PC-9 (cell line): ENCODE measurements around the gene CFAP70. TPM values are rescaled to one million over a fixed set of nuclear protein-coding genes. Genes with fewer than 3 reads are reported as not detected.
"Not testable (repeated sequence)": the region's sequence is repeated elsewhere in the genome, so short reads cannot be mapped to it uniquely, and the experiment has no call there.

Source experiments
- BruUV-seq: library from RNA; stranded (reverse); fragments of 400-500 nt; replicated peaks from 2 replicates; lab custom pipeline; 2021; lab: Mats Ljungman, UMichigan
- CTCF ChIA-PET: fragments of 300-600 bp; sonication (Branson Sonifier 250); formaldehyde crosslinking; loops from one replicate; lab custom pipeline; 2022; ENCODE audit warnings: antibody characterized with exemption; lab: Charles Lee
- POLR2A ChIA-PET: fragments of 300-600 bp; sonication (Branson Sonifier 250); formaldehyde crosslinking; loops from one replicate; lab custom pipeline; 2022; ENCODE audit warnings: antibody characterized with exemption; ENCODE audit not compliant: unreplicated experiment; lab: Charles Lee
- DNase-seq, 2 experiments: peaks; one replicate each; pipeline versions ENCODE4 v3.0.0 to v3.0.0-alpha.2; 2015 to 2022; ENCODE audit warnings: mixed read lengths in 1 of 2
- H2AFZ ChIP-seq: fragments of 200-600 bp; sonication (generic); 2 replicates; pipeline ENCODE4 v1.8.1; 2017; ENCODE audit warnings: antibody characterized with exemption
- H3F3A ChIP-seq: fragments of 200-600 bp; sonication (generic); 2 replicates; pipeline ENCODE4 v1.8.1; 2017; ENCODE audit warnings: antibody characterized with exemption, mild to moderate bottlenecking, low read depth; ENCODE audit not compliant: insufficient read depth
- H3K27ac ChIP-seq: fragments of 200-600 bp; sonication (generic); 2 replicates; pipeline ENCODE4 v1.6.1; 2016; ENCODE audit warnings: mixed run types
- H3K27me3 ChIP-seq: fragments of 200-600 bp; sonication (generic); 2 replicates; pipeline ENCODE4 v1.6.1; 2016; ENCODE audit warnings: low read depth, mixed run types; ENCODE audit not compliant: insufficient read depth
- H3K36me3 ChIP-seq: fragments of 200-600 bp; sonication (generic); 2 replicates; pipeline ENCODE4 v1.6.1; 2016; ENCODE audit warnings: low read depth, mixed run types
- H3K4me1 ChIP-seq: fragments of 200-600 bp; sonication (generic); replicated peaks from 2 replicates; pipeline ENCODE4 v1.6.1; 2016; ENCODE audit warnings: mixed run types; ENCODE audit not compliant: insufficient read depth
- H3K4me2 ChIP-seq: fragments of 200-600 bp; sonication (generic); 2 replicates; pipeline ENCODE4 v1.6.1; 2017; ENCODE audit warnings: mixed run types
- H3K4me3 ChIP-seq: fragments of 200-600 bp; sonication (generic); 2 replicates; pipeline ENCODE4 v1.6.1; 2016; ENCODE audit warnings: mixed run types
- H3K79me2 ChIP-seq: fragments of 200-600 bp; sonication (generic); 2 replicates; pipeline ENCODE4 v1.6.1; 2017; ENCODE audit warnings: low read depth, mixed run types
- H3K9me2 ChIP-seq: fragments of 200-600 bp; sonication (generic); 2 replicates; pipeline ENCODE4 v1.8.1; 2017; ENCODE audit warnings: mild to moderate bottlenecking; ENCODE audit not compliant: insufficient read depth
- H3K9me3 ChIP-seq: fragments of 200-600 bp; sonication (generic); 2 replicates; pipeline ENCODE4 v1.8.1; 2016; ENCODE audit warnings: low read depth; ENCODE audit not compliant: insufficient read depth
- H4K20me1 ChIP-seq: fragments of 200-600 bp; sonication (generic); 2 replicates; pipeline ENCODE4 v1.8.1; 2017; ENCODE audit not compliant: insufficient read depth
- CTCF ChIP-seq: fragments of 200-600 bp; sonication (generic); conservative IDR thresholded peaks from 2 replicates; pipeline ENCODE4 v1.6.1; 2017; ENCODE audit warnings: mixed run types, antibody characterized with exemption, mild to moderate bottlenecking, moderate library complexity
- EZH2 ChIP-seq: fragments of 200-600 bp; sonication (generic); IDR thresholded peaks from 2 replicates; pipeline ENCODE4 v1.8.0; 2017; ENCODE audit warnings: antibody characterized with exemption, low read depth
- intact Hi-C: fragments of 100-400 bp; cut with micrococcal nuclease; formaldehyde crosslinking; loops from one replicate; pipeline ENCODE4 v1.10.0; 2022; ENCODE audit not compliant: unreplicated experiment
- total RNA-seq: library from RNA; stranded (reverse); gene quantifications from 2 replicates; pipeline ENCODE4 v1.2.3, GENCODE V29; 2021

CFAP70 gene
- total RNA-seq, 1 experiment from 2014 or later, result 4.1 TPM

GRCh38 chr10:73401636-73402035, 43.0 kb upstream of the CFAP70 start:
- no peaks in the 10 kb centered on the region for H3F3A ChIP-seq
- ChIA-PET CTCF (interaction anchor here (0.6 kb wide), 1 partner anchor 199 kb away, joined by 4 read pairs; no protein-coding TSS in a partner anchor), POLR2A (interaction anchor here (0.6 kb wide), 1 partner anchor 364 kb away, joined by 3 read pairs; no protein-coding TSS in a partner anchor)
- no peak overlapping the region for H2AFZ ChIP-seq
- H3K36me3 ChIP-seq, result peaks cover 30% of the 10 kb centered on the region
- TF ChIP-seq CTCF (no peak), EZH2 (no peak)
- H3K9me3 ChIP-seq, result no peaks in the 10 kb centered on the region
- DNase-seq, result no peak
- H3K27me3 ChIP-seq, result no peaks in the 10 kb centered on the region
- no peak overlapping the region for H3K4me2 ChIP-seq
- H4K20me1 ChIP-seq, result peaks cover 59% of the 10 kb centered on the region
- no TSS peak for BruUV-seq
- no peak overlapping the region for H3K27ac ChIP-seq
- no peaks in the 10 kb centered on the region for H3K4me1 ChIP-seq
- intact Hi-C loops, result no loop called here
- peaks cover 79% of the 10 kb centered on the region for H3K79me2 ChIP-seq
- H3K9me2 ChIP-seq, result no peaks in the 10 kb centered on the region
- no peak overlapping the region for H3K4me3 ChIP-seq

GRCh38 chr10:73399063-73399462, 40.4 kb upstream of the CFAP70 start:
- no TSS peak for BruUV-seq
- H4K20me1 ChIP-seq, result peaks cover 39% of the 10 kb centered on the region
- H3K36me3 ChIP-seq, result peaks cover 45% of the 10 kb centered on the region
- CTCF ChIA-PET, result no interaction called here
- no peaks in the 10 kb centered on the region for H3K4me1 ChIP-seq
- no peaks in the 10 kb centered on the region for H3K9me3 ChIP-seq
- intact Hi-C loops, result no loop called here
- H3K79me2 ChIP-seq, result peaks cover 53% of the 10 kb centered on the region
- H2AFZ ChIP-seq, result no peak overlapping the region
- H3K27me3 ChIP-seq, result no peaks in the 10 kb centered on the region
- TF ChIP-seq EZH2 (no peak), CTCF (no peak)
- no peak for DNase-seq
- 0 out of 2 replicates have a peak, but pooled peaks cover 4% of the 10 kb centered on the region for H3F3A ChIP-seq
- POLR2A ChIA-PET, result no interaction called here
- H3K4me2 ChIP-seq, result no peak overlapping the region
- no peak overlapping the region for H3K27ac ChIP-seq
- H3K4me3 ChIP-seq, result no peak overlapping the region
- H3K9me2 ChIP-seq, result no peaks in the 10 kb centered on the region

- H2AFZ ChIP-seq, result no peak overlapping the region
- 0 out of 2 replicates have a peak, but pooled peaks cover 4% of the 10 kb centered on the region for H3F3A ChIP-seq
- ChIA-PET CTCF (no interaction called here), POLR2A (interaction anchor here (0.5 kb wide), 1 partner anchor 230 kb away, joined by 5 read pairs; no protein-coding TSS in a partner anchor)
- intact Hi-C loops, result no loop called here
- no peak overlapping the region for H3K4me2 ChIP-seq
- no peaks in the 10 kb centered on the region for H3K9me2 ChIP-seq
- H3K4me3 ChIP-seq, result no peak overlapping the region
- no peaks in the 10 kb centered on the region for H3K9me3 ChIP-seq
- no TSS peak for BruUV-seq
- TF ChIP-seq EZH2, result no peak
- peak; percentile 62 for TF ChIP-seq CTCF
- peaks cover 43% of the 10 kb centered on the region for H3K79me2 ChIP-seq
- no peak for DNase-seq
- H3K4me1 ChIP-seq, result no peaks in the 10 kb centered on the region
- no peak overlapping the region for H3K27ac ChIP-seq
- H4K20me1 ChIP-seq, result peaks cover 29% of the 10 kb centered on the region
- no peaks in the 10 kb centered on the region for H3K27me3 ChIP-seq
- H3K36me3 ChIP-seq, result peaks cover 41% of the 10 kb centered on the region
Observed at GRCh38 chr10:73398024-73398423, 39.4 kb upstream of the CFAP70 start.

- H3K79me2 ChIP-seq, H3K27me3 ChIP-seq, H3K27ac ChIP-seq, H3K4me1 ChIP-seq, BruUV-seq, H3K9me3 ChIP-seq, H2AFZ ChIP-seq, H3K4me2 ChIP-seq, CTCF ChIA-PET, H3K4me3 ChIP-seq, intact Hi-C loops, H3F3A ChIP-seq, DNase-seq, H3K9me2 ChIP-seq, POLR2A ChIA-PET: not testable (repeated sequence)
- Histone ChIP-seq H3K36me3 (peaks cover 49% of the 10 kb centered on the region), H4K20me1 (peaks cover 31% of the 10 kb centered on the region; the same call in 1 of the 2 replicates)
Observed at GRCh38 chr10:73394325-73394724, 35.7 kb upstream of the CFAP70 start.
